HG03108 (cell line): ENCODE measurements around the gene AQP5.

Experiments used
- ATAC-seq: cut with Tn5 transposase; IDR thresholded peaks from one replicate; pipeline ENCODE4 v1.9.1; 2021; ENCODE audit warnings: moderate library complexity; ENCODE audit not compliant: unreplicated experiment

The AQP5 gene

DNA sequence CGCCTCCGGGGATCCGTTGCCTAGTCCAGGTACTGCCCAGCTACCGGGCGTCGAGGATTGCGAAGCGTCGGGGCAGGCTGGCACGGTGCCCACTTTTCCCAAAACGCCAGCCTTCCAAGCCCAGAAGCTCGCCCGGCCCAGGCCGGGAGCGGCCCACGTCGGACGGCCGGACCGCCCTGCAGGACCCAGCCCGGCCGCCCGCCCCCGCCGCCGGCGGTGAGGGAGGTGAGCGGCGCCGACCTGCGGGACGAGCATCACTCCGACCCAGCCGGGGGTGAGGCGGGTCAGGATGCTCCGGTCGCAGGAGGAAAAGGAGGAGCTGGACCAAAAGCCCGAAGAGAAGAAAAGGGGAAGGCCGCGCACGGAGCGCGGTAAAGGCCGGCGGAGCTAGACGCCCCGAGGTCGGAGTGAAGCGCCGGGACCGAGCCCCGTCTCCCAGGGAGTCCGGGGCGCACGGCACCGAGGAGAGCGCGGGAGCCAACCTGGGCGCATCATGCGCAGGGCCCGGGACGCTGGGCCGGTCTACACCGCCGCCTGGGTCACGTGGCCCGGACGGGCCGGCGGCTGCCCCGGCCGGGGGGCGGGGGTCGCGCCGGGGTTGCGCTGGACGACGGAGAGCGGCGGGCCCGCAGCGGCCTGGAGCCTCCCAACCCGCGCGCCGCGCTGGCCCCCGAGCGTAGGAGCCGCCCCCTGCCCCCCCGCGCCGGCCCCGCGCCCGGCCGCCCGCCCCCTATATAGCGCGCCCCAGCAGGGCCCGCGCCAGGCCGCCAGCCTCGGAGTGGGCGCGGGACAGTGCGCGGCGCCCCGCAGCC, at the start of gene AQP5:
Gene AQP5, plus strand, starts transcription at position 762 of the 812 bp plus-strand sequence. CDS start 146 bp downstream, outside the sequence.
- ATAC-seq = no peak

DNA sequence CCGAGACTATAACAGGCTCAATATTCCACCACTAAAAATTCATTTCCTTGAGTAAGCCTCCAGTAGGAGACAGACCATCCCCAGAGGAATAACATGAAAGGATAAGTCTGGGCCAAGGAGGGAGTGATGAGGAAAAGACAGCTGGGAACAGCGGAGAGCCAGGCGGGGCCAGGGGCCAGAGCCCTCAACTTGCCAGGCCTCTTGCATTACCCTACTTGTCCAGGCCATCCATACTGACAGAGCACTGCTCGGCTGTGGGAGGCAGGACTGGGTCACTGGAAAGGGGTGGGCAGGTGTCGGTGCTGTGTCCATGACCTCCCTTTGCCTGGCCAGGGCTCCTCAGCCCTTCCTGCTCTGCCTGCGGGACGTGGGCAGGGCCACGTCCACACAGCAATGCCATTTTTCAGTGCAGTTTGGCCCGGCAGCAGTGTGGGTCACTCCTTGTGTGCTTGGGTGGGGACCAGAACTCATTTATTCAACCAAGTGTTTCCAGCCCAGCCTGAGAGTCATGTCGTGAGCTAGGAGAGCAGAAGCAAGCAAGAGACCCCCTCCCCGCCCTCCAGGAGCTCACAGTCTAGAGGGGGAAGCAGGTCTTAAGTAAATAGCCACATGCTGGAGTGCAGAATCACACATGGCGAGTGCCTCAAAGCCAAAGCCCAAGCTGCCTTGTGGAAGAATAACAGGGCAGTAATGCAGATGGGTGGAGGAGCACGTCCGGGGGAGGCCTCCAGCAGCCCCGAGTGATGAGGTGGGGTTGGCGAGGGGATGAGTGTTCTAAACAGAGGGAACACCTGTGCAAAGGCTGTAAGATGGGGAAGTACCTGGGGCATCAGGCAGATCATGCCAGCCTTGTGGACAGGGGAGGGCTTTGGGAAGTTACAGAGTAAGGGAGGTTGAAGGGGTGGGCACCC, 49.1 kb upstream of the AQP5 start:
- no peak for ATAC-seq

DNA sequence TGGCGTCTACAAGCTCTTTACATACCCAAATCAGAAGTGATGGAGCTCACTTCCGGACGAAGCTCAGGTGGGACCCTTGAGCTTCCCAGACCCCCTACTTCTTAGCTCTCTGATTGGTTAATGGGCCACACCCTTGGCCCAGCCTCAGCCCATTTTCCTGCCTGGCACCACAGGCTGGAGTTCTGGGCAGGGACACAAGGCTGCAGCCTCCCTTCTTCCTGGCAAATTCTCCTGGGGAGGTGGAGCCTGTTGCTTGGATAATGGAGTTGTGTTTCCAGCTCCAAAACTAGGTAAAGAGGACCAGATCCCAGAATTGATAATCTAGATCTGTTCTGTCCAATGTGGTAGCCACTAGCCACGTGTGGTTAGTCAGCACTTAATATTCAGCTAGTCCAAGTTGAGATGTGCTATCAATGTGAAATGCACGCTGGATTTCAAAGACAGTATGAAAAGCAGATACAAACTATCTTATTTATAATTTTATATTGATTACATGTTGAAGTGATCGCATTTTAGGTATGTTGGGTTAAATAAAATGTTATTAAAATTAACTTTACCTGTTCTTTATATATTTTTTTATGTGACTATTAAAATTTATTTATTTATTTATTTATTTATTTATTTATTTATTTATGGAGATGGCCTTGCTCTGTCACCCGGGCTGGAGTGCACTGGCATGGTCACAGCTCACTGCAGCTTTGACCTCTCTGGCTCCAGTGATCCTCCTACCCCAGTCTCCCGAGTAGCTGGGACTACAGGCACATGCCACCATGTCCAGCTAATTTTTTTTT, 45.3 kb upstream of the AQP5 start:
- no peak for ATAC-seq

DNA sequence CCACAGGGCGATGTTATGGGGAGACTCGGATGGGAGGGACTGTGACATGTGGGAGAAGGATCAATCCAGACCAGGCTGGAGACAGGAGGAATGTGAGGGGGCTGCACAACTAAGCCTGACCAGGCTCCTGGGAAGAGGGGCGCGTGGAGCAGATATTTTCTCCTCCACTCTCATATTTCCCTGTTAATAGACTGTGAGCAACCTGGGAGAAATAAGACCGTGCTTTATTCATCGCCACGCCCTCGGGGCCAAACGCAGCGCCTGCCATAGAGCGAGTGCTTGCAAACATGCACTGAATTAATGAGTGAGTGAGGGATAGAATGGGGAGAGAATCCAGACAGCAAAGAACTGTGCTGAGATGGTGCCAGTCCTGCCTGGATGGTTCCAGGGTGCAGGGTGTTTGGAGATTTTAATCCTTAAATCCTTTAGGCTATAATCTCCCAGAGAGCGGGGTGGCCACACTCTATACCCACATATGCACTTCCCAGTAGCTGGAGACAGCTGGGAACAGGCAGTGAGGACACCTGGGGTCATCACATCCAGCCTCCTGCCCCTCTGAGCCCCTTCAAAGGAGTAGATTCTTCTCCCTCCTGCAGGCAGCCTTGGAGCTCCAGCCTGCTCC, 44.4 kb upstream of the AQP5 start:
- no peak for ATAC-seq

DNA sequence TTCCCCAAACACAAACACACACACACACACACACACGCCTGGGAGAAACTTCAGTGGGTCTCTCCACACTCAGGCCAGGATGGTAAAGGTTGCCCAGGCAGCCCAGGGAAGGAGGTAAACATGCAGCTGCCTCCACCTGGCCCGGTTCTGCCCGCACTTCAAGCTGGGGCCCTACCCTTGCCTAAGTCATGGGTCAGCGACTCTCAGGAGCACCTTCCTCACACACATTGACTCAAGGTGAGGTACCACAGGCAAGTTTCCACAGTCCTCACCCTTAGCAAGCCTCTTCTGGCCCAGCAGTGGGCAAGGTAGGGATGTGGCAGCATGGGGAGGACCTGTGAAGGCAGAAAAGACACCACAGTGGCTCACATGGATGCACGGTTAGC, 43.9 kb upstream of the AQP5 start:
- ATAC-seq = no peak

DNA sequence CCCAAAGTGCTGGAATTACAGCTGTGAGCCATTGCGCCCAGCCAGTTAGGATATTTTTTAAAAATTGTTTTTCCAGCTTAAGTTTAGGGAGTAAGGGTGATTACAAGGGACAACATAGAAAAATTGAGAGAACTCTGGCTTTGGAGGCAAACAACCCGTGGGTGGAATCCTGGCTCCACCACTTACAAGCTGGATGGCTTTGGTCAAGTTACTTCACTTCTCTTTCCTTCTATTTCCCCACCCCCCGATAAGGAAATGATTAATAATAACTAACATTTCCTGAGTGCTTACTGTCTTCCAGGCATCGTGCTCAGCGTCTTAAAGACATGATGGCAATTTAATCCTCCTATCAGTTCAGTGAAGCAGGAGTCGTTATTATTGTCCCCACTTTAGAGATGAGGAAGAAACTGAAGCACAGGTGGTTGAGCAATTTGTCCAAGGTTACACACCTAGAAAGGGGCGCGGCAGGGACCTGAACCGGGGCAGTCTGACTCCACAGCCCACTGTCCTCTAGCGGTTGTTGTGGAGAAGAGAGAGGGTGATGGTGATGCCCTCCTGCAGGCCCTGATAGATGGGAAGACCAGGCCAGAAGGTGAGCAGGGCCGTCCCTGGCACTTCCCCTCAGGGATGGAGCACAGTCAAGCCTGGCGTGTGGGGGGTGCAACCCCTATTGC, 41.3 kb upstream of the AQP5 start:
- ATAC-seq = no peak

DNA sequence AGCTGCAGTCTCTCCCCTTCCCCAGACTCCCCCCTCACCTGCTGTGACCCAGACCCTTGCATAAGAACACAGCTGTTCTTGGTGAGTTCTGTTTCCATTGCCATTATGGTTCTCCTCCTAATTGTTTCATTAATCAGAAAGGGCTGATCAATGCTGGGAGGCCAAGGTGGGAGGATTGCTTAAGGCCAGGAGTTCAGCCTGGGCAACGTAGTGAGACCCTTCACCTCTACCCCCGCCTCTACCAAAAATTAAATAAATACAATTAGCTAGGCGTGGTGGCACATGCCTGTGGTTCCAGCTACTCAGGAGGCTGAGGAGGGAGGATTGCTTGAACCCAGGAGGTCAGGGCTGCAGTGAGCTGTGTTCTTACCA, 40.8 kb upstream of the AQP5 start:
- ATAC-seq = no peak

DNA sequence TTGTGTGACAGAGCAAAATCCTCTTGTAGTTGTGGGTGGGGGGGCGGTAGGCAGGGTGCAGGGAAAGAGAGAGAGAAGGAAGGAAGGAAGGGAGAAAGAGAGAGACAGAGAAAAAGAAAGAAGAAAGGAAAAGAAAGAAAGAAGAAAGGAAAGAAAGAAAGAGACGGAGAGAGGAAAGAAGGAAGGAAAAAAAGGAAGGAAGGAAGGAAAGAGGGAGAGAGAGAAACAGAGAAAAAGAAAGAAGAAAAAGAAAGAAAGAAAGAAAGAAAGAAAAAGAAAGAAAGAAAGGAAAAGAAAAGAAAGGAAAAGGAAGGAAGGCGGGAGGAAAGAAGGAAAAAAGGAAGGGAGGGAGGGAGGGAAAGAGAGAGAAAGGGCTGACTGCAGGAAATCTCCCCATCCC, 40.4 kb upstream of the AQP5 start:
- no peak for ATAC-seq

DNA sequence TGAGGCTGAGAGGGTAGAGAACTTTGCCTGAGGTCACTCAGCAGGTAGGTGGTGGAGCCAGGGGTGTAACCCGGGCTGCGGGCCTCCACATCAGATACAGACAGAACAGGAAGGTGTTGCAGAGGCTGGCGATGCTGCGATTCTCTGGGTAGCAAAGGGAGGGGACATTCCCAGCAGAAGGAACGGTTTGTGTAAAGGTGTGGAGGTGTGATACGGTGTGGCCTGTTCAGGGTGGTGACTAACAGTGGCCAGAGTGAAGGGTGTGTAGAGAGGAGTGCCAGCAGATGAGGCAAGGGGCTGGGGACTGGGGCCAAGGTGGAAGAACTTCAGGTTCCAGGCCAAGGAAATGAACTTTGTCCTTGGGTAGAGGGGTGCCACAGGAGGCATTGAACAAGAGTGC, 39.7 kb upstream of the AQP5 start:
- ATAC-seq = no peak

DNA sequence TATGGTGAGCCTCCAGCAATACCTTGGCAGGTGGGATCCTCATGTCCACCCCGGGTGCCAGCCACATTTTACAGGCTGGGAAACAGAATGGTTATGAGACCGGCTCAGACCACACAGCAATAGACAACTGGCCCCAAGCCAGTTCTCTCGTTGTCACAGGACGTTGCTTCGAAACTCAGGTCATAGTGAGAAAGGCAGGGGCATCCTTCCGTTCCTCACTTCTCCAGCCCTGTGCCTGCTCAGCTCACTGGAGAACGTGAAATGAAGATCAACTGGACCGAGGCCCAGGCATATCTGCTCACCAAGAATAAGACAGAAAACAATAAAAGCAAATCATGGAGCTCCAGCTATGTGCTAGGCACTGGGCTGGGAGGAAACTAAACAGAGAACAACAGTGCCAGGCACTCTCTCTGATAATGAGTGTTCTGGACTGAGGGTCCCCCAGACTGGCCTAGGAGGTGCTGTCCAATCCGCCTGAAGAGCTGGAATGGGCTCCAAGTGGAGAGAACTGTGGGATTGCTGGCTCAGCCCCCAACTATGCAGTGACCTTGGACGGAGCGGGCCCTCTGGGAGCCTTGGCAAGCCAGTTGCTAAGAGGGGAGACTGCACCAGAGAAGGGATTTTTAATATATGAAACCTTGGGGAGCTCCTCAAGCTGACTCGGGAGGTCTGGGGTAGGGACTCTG, 39.2 kb upstream of the AQP5 start:
- no peak for ATAC-seq

DNA sequence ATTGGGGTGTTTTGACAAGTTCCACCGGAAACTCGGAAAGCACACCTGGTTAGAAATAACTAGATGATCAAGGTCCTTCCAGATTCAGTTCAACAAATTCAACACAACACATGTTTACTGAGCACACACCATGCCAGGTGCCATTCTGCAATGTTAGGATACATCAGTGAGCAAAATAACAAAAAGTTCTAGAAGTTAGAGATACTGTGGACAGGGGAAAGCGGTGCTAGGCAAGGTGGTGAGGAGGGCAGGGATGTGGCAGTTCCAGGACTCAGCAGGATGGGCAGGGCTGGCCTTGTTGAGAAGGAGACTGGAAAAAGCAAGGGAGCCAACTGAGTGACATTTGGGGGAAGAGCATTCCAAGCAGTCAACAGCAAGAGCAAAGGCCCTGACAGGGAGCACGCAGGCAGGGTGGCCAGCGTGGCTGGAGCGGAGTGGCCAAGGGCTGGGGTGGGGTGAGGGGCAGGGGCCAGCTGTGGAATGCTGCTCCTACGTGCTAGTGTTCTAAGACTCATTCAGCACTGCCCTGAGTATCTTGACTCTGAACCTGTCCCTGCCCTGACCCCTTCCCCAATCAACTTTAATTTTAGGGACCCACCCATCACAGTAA, 38.5 kb upstream of the AQP5 start:
- ATAC-seq = no peak

DNA sequence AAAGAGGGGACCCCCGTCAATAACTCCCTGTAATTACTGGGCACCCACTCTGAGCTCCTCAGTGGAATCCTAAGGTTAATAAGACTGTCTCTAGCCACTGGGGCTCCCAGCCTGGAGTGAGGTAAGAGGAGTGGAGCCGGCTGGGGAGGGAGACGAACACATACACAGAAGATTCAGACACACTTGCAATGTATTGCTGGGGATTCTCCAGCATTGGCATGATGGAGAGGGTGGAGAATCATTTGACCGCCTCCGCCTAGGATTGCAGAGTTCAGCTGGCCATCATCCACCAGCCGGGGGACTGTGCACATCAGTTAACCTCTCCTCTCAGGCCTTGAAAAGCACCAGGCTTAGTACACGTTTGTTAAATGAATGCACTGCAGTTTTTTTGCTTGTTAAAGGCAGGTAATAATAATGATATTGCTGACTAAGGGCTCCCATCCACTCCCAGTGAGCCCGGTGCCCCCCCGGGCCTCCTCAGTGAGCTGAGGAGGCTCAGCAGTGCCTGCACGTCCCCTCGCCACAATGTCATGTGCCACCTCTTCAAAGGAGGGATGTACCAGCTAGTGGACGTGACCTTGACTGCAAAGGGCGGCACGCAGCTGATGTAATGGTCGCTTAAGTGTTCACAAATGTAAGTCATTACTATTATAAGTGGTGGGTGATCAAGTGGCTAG, 37.7 kb upstream of the AQP5 start:
- no peak for ATAC-seq

DNA sequence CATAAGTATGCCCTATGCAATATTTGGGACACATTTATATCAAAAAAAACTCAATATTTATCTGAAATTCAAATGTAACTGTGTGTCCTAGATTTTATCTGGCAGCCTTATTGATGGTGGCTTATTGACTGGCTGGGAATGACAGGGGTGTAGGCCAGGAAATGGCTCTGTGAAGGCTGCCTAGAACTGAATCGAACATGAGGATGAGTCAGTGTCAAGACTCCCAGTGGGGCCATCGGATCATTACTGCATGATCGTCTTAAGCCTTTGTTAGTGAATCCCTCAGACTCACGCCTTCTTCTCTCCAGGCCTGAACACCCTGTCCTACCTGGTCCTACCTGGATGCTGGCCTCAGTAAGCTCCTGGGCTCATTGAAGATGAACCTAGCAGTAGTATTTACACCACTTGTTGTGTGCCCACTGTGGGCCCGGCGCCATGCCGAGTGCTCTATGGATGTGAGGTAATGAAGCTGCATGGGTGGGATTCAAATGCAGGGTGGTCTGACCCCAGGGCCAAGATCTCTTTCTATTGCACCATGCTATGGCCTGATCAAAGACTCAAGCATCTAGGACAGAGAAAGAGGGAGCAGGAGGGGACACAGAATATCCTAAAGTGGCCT, 36.9 kb upstream of the AQP5 start:
- no peak for ATAC-seq

DNA sequence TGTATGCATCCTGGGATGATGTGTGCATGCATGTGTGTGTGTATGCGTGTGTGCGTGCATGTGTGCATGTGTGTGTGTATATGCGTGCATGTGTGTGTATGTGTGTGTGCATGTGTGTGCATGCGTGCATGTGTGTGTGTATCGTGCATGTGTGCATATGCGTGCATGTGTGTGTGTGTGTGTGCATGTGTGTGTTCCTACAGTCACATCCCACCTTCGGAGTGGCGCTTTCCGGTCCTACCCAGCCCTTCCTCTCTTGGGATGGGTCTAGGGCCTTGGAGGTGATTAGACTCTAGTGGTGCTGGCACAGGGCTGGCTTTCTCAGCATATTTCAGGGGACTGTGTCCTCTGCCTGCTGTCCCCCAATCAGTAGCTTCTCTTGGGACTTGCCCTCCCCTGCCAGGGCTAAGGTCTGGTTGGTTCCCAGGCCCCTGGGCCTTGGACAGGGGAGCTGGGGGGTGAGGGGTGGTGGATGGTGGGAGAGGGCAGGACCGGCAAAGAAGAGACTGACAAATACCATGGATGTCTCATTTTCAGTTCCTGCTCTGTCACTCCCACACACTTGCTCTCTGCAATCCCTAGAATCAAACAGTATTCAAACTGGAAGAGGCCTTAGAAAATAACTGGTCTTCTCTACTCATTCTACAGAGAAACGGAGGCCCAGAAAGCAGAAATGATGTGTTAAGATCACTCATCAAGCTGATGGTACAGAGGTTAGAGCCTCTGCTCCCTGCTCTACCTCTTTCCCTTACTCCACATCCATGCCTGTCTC, 36.1 kb upstream of the AQP5 start:
- no peak for ATAC-seq

DNA sequence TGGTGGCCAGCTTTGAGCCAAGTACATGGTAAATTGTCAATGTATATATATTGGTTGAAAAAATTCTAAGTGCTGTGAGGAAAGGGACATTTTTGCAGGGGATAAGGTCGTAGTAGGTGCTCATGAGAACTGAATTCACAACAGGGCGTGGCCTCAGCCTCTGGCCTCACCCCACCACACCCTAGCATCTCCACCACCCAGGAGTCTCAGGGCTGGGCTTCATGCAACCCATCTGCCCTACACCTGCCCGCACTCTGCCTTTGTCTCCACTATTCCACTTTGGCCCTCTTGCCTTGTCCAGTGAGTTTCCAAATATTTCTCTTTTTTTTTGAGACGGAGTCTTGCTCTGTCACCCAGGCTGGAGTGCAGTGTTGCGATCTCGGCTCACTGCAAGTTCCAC, 33.2 kb upstream of the AQP5 start:
- no peak for ATAC-seq

DNA sequence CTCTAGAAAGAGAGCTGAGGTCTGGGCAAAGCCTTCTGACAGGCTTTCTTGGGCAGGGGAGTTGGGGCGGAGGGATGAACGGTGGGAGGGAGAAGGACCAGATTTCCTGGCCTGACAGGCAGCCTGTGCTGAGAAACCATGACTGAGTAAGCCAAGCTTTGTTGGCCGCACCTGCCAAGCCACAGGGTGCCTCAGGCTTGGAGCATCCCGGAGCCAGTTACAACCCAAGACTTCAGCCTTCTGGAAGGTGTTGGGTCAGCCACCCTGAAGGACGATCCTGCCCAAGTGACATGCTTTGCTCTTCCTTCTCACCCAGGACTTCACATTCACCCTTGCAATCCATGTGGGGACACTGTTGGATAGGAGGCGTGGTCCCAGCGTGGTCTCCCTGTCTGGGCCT, 32.1 kb upstream of the AQP5 start:
- no peak for ATAC-seq

DNA sequence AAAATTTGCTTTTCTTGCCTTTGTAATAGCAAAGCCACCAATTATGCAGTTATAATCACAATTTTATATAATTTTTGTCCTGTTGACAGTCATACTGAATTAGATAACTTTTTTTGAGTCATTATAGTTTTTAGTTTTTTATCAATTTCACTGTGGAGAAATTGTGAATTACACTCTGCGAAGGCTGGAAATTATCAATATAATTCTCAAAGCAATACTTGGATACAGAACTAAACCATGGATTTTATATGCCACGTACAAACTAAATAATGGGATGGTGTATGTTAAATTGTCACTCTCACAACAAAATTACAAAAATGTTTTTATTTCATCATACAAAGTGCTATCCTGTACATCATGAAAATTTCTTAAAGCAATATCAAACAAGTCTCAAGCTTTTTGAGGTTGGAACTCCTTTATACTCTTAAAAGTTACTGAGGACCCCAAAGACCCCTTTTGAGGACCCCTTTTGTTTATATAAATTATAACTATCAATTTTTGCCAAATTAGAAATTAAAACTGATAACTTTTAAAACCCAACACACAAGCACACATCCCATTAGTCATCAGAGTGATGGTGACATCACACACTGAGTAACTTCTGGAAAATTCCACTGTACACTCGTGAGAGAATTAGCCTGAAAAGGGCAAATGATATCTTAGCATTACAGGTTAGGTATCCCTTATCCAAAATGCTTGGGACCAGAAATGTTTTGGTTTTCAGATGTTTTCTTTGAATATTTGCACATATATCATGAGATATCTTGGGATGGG, 31.0 kb upstream of the AQP5 start:
- no peak for ATAC-seq
